Chondrocyte (in vitro differentiated cells): Measurements from ENCODE around the gene HSPA12A. TPM values are rescaled to one million over a fixed set of nuclear protein-coding genes. Genes with fewer than 3 reads are reported as not detected.

Experiments used
- DNase-seq: peaks from one replicate; pipeline ENCODE4 v3.0.0; 2021; ENCODE audit warnings: mixed read lengths, low spot score
- H3K27ac Mint-ChIP-seq: one replicate; pipeline ENCODE4 v1.8.0; 2021; ENCODE audit warnings: mild to moderate bottlenecking, moderate library complexity, mixed read lengths; ENCODE audit not compliant: unreplicated experiment
- H3K27me3 Mint-ChIP-seq: 2 replicates; pipeline ENCODE4 v1.8.0; 2021; ENCODE audit warnings: low read depth, mixed read lengths
- H3K36me3 Mint-ChIP-seq: 2 replicates; pipeline ENCODE4 v1.8.0; 2021; ENCODE audit warnings: low read depth, mixed read lengths
- H3K4me1 Mint-ChIP-seq: 2 replicates; pipeline ENCODE4 v1.8.0; 2021; ENCODE audit warnings: low read depth, mild to moderate bottlenecking, mixed read lengths
- H3K4me3 Mint-ChIP-seq: one replicate; pipeline ENCODE4 v1.8.0; 2021; ENCODE audit warnings: mild to moderate bottlenecking, moderate library complexity, mixed read lengths; ENCODE audit not compliant: unreplicated experiment
- H3K9me3 Mint-ChIP-seq: 2 replicates; pipeline ENCODE4 v1.8.0; 2021; ENCODE audit warnings: low read depth, mixed read lengths
- CTCF ChIP-seq: fragments of 200-600 bp; sonication (generic); IDR thresholded peaks from 2 replicates; pipeline ENCODE4 v1.5.0; 2021; ENCODE audit warnings: antibody characterized with exemption, mild to moderate bottlenecking, moderate library complexity
- long read RNA-seq: library from polyadenylated mRNA; stranded (forward); transcript quantifications from one replicate; pipeline ENCODE4 v2.0.0, GENCODE V29; 2021
- total RNA-seq: library from RNA; stranded (reverse); gene quantifications from 3 replicates; pipeline ENCODE4 v1.2.1, GENCODE V29; 2021

HSPA12A gene
- total RNA-seq, result 5.8 to 9.7 TPM (median 6.9 TPM) in 3 replicates
- long read RNA-seq, full-length matches to known transcripts, result 1 of 4 reads
- long read RNA-seq, partial matches to known transcripts, result 1 of 4 reads
- long read RNA-seq, other reads (novel, unspliced or antisense), result 2 of 4 reads

DNA sequence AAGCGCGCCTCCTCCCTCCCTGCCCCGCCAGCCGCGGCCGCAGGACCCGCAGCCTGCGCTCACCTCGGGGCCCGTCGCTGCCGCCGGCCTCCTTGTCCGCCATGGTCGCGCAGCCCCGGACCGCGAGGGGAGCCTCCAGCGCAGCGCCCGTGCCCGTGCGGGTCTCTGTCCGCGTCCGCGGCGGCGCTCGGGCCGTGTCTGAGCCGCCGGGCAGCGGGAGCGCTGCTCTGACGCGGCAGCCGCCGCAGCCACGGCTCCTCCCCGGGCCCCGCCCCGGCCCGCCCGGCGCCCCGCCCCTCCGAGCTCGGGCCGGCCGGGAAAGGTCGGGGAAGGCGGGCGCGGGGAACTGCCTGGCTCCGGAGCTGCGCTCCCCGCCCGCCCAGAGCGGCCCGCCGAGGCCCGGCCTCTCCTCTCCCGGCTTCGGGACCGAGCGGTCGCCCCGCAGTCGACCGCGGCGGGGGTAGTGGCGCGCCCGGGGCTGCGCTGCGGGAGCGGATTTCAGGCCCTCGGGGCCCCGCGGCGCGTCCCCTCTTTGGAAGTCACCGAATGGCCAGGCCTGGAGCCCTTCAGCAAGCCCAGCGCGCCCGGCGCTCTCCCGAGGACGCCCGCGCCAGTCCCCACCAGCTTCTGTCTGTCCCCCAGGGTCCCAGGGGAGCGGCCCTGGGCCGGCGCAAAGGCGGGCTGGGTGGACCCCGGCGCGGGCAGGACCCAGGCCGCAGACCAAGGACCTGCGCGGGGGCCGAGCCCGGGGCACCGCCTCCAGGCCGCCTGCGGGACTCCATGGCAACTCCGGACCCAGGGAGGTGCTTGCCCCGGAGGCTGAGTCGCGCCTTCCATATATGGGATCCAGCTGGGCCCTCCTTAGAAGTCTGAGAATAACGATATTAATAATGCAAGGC, at the start of gene HSPA12A:
Gene HSPA12A (minus strand): TSS at position 200 of the 899 bp plus-strand sequence. CDS start 97 bp downstream, at position 103.
- peak; percentile 15 for TF ChIP-seq CTCF
- H3K27ac Mint-ChIP-seq, result peak within 1 kb of the TSS; percentile 69
- no peaks in the 10 kb centered on the region for H3K27me3 Mint-ChIP-seq
- no peaks in the 10 kb centered on the region for H3K9me3 Mint-ChIP-seq
- peak within 1 kb of the TSS; percentile 73 for H3K4me3 Mint-ChIP-seq
- DNase-seq, result no peak
- peaks cover 5% of the 10 kb centered on the region for H3K4me1 Mint-ChIP-seq
- H3K36me3 Mint-ChIP-seq, result no peaks in the 10 kb centered on the region

DNA sequence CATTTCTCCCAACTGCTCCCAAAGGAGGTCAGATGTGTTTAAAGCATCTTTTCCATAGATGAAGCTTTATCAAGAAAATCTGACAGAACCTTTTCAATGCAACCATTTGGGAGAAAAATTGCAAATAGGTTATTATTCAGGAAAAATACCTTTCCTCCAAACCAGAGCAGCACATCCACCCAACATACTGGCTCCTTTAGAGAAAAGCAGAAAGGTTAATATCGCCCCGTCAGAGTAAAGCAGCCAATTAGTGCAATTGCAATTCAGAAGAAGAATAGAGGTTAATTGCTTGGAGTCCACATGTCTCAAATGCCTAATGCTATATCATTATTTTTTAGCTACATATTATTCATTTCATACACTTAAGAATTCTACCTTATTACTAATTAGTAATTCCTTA, 48.9 kb upstream of the HSPA12A start:
- Mint-ChIP-seq H3K4me3 (no peak overlapping the region), H3K27ac (no peak overlapping the region), H3K36me3 (no peaks in the 10 kb centered on the region), H3K9me3 (peaks cover 5% of the 10 kb centered on the region), H3K4me1 (peaks cover 8% of the 10 kb centered on the region), H3K27me3 (peaks cover 15% of the 10 kb centered on the region)
- no peak for TF ChIP-seq CTCF
- no peak for DNase-seq

DNA sequence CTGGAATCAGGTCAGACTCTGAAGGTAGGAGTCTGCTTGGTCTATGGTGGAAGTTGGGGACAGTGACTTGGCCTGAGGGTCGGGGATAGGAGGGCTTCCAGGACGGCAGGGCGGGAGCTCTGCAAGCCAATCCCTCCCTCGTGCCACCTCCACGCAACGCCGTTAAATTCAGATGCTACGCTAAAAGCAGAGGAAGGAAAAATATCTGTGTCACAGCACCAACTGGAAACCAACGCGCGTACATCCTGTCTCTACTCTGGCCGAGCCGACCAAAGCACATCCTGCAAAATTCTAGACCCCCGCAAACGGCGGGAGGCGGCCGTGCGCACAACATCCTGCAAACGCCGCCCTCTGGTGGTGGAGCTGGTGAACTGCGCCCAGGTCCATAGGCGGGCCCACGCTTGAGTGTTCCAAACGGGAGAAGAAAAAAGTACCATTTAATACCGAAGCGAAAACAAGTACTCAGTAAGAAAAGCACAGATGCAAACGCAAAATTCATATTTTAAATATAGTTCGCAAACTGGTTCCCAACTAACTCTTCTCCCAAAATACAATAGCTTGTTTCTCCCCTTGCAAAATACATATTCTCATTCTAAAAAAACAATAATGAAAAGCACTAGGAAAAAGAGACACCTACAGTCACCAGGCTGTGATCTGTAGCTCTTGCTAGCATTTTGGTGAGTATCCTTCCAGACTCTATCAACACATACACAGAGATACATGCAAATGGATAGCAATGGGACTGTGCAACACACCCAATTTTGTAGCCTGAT, 45.7 kb upstream of the HSPA12A start:
- Mint-ChIP-seq H3K36me3 (no peaks in the 10 kb centered on the region), H3K9me3 (peaks cover 5% of the 10 kb centered on the region), H3K27ac (no peak overlapping the region), H3K4me3 (peak overlapping the region; percentile 64), H3K27me3 (peaks cover 10% of the 10 kb centered on the region), H3K4me1 (peaks cover 13% of the 10 kb centered on the region)
- peak; percentile 79 for DNase-seq
- peak; percentile 100 for TF ChIP-seq CTCF

- DNase-seq, result peak; percentile 2
- Mint-ChIP-seq H3K36me3 (no peaks in the 10 kb centered on the region), H3K4me1 (peaks cover 15% of the 10 kb centered on the region), H3K9me3 (no peaks in the 10 kb centered on the region), H3K27me3 (peaks cover 8% of the 10 kb centered on the region), H3K4me3 (peak overlapping the region; percentile 64), H3K27ac (no peak overlapping the region)
- no peak for TF ChIP-seq CTCF
These were observed 44.8 kb upstream of the HSPA12A start for GRCh38 chr10:116787053-116787659.

GRCh38 chr10:116785867-116786266, 43.5 kb upstream of the HSPA12A start:
- peaks cover 15% of the 10 kb centered on the region for H3K4me1 Mint-ChIP-seq
- no peaks in the 10 kb centered on the region for H3K36me3 Mint-ChIP-seq
- H3K4me3 Mint-ChIP-seq, result no peak overlapping the region
- H3K27me3 Mint-ChIP-seq, result peaks cover 6% of the 10 kb centered on the region
- H3K9me3 Mint-ChIP-seq, result no peaks in the 10 kb centered on the region
- no peak for TF ChIP-seq CTCF
- DNase-seq, result peak; percentile 57
- H3K27ac Mint-ChIP-seq, result no peak overlapping the region
